ENCODE measurements around the gene GPATCH4.

Gene GPATCH4

DNA sequence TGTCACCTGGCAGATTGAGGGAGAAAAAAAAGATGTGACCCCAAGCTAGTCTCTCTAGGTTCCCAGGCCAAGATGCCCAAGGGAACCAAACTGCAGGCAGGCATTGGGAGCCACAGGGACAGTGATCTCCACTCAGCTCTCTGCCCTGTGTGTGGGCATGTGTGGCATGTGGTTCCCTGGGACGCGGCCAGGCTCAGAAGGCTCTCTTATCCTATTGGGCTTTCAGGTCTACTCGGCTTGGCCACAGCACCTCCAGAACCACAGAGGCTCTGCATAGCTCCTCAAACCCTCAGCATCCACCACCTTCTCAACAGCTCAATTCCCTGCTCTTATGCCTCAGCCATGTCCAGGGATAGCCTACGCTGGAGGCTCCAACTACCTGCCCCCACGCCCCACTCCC, 50.9 kb downstream of the GPATCH4 start:
- no peak overlapping the region for H3K4me3 ChIP-seq (ENCODE audit: low read length)
- H3K27ac ChIP-seq (ENCODE audit: low read length) = no peak overlapping the region
- no peaks in the 10 kb centered on the region for H3K4me1 ChIP-seq (ENCODE audit: control insufficient read depth, insufficient read depth, low read length)
- peaks cover 20% of the 10 kb centered on the region for H3K36me3 ChIP-seq (ENCODE audit: control insufficient read depth, insufficient read depth, low read length)
- H3K9me3 ChIP-seq (ENCODE audit: control insufficient read depth, insufficient read depth, low read length) = no peaks in the 10 kb centered on the region
- no CpG with 5 or more reads among the region's 5 CpGs for WGBS (ENCODE audit: insufficient coverage, insufficient read length)
- H3K27me3 ChIP-seq (ENCODE audit: control insufficient read depth, insufficient read depth, low read length) = no peaks in the 10 kb centered on the region
- DNase-seq (ENCODE audit: low read depth, low spot score) = no peak

DNA sequence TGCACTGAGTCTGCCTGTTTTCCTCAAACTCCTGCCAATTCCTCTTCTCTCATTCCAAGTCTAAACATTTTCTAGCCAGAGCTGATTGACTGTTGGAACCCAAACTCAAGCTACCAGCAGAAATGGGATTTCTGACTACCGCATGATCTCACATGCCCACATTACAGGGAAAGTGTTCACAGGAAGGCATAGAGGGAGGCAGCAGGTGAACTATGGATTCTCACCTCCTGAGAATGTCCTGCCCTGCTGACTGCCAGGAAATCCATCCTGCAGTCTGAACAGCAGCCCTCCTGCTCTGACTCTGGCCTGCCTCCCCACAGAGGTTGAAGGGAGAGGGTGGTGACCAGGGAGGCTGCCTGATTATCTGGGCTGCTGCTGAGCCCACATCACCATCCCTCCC, 51.4 kb downstream of the GPATCH4 start:
- no peaks in the 10 kb centered on the region for H3K27me3 ChIP-seq (ENCODE audit: control insufficient read depth, insufficient read depth, low read length)

DNA sequence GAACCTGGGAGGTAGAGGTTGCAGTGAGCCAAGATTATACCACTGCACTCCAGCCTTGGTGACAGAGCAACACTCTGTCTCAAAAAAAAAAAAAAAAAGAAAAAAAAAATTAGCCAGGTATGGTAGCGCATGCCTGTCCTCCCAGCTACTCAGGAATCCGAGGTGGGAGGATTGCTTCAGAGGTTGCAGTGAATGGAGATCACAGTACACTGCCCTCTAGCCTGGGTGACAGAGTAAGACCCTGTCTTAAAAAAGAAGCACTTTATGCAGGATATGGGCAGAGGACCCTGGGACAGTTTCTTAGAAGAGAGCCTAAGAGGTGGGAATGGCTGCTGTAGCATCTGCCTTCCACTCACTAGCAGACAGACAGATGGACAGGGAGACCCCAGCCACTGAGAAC, 51.9 kb downstream of the GPATCH4 start:
- Histone ChIP-seq H3K9me3 (ENCODE audit: control insufficient read depth, insufficient read depth, low read length) (no peaks in the 10 kb centered on the region), H3K36me3 (ENCODE audit: control insufficient read depth, insufficient read depth, low read length) (peaks cover 20% of the 10 kb centered on the region), H3K4me3 (ENCODE audit: low read length) (no peak overlapping the region), H3K4me1 (ENCODE audit: control insufficient read depth, insufficient read depth, low read length) (no peaks in the 10 kb centered on the region), H3K27ac (ENCODE audit: low read length) (no peak overlapping the region), H3K27me3 (ENCODE audit: control insufficient read depth, insufficient read depth, low read length) (no peaks in the 10 kb centered on the region)
- WGBS (ENCODE audit: insufficient coverage, insufficient read length) = no CpG with 5 or more reads among the region's 2 CpGs
- no peak for DNase-seq (ENCODE audit: low read depth, low spot score)

More for the DNA sequence above, 51.4 kb downstream of the GPATCH4 start:
- no peak overlapping the region for H3K27ac ChIP-seq (ENCODE audit: low read length)
- WGBS (ENCODE audit: insufficient coverage, insufficient read length) = no CpG with 5 or more reads among the region's 1 CpG
- DNase-seq (ENCODE audit: low read depth, low spot score) = no peak
- H3K9me3 ChIP-seq (ENCODE audit: control insufficient read depth, insufficient read depth, low read length) = no peaks in the 10 kb centered on the region
- no peak overlapping the region for H3K4me3 ChIP-seq (ENCODE audit: low read length)
- H3K36me3 ChIP-seq (ENCODE audit: control insufficient read depth, insufficient read depth, low read length) = peaks cover 20% of the 10 kb centered on the region
- no peaks in the 10 kb centered on the region for H3K4me1 ChIP-seq (ENCODE audit: control insufficient read depth, insufficient read depth, low read length)

DNA sequence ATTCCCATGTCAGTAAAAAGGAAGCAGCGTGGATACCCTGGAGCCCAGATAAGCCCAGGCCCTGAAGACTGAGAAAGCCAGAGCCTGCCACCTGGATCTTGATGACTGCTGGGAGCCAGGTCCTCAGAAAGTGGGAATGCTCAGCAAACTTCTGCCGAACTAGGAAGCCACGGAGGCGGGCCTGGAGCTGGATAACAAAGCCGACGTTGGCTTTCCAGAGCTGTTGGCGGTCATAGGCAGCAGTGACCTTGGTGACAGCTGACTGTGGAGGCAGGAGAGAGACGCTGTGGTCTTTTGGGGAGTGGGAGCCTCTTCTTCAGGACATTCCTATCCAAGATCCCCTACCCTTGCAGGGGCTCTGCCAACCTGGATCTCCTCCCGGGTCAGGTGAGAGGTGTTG, 53.3 kb downstream of the GPATCH4 start:
- peaks cover 20% of the 10 kb centered on the region for H3K36me3 ChIP-seq (ENCODE audit: control insufficient read depth, insufficient read depth, low read length)
- WGBS (ENCODE audit: insufficient coverage, insufficient read length) = no CpG with 5 or more reads among the region's 9 CpGs
- DNase-seq (ENCODE audit: low read depth, low spot score) = no peak

DNA sequence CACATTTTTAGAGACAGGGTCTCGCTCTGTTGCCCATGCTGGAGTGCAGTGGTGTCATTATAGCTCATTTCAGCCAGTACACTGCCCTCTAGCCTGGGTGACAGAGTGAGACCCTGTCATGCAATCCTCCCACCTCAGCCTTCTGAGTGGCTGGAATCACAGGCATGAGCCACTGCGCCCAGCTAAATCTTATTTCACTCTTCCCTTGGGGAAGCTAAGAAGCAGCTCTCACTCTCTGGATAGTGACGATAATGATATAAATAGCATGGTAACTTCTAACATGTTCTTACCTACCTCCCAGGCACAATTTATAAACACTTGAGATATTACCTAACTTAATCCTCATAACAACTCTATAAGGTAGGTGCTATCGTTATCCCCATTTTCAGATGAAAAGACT, 53.8 kb downstream of the GPATCH4 start:
- Histone ChIP-seq H3K36me3 (ENCODE audit: control insufficient read depth, insufficient read depth, low read length) (peaks cover 20% of the 10 kb centered on the region), H3K4me1 (ENCODE audit: control insufficient read depth, insufficient read depth, low read length) (no peaks in the 10 kb centered on the region), H3K4me3 (ENCODE audit: low read length) (no peak overlapping the region), H3K27me3 (ENCODE audit: control insufficient read depth, insufficient read depth, low read length) (no peaks in the 10 kb centered on the region), H3K27ac (ENCODE audit: low read length) (no peak overlapping the region), H3K9me3 (ENCODE audit: control insufficient read depth, insufficient read depth, low read length) (no peaks in the 10 kb centered on the region)
- no CpG with 5 or more reads among the region's 4 CpGs for WGBS (ENCODE audit: insufficient coverage, insufficient read length)
- DNase-seq (ENCODE audit: low read depth, low spot score) = no peak

More for the DNA sequence above, 53.3 kb downstream of the GPATCH4 start:
- Histone ChIP-seq H3K4me1 (ENCODE audit: control insufficient read depth, insufficient read depth, low read length) (no peaks in the 10 kb centered on the region), H3K9me3 (ENCODE audit: control insufficient read depth, insufficient read depth, low read length) (no peaks in the 10 kb centered on the region), H3K27ac (ENCODE audit: low read length) (no peak overlapping the region), H3K4me3 (ENCODE audit: low read length) (no peak overlapping the region), H3K27me3 (ENCODE audit: control insufficient read depth, insufficient read depth, low read length) (no peaks in the 10 kb centered on the region)

DNA sequence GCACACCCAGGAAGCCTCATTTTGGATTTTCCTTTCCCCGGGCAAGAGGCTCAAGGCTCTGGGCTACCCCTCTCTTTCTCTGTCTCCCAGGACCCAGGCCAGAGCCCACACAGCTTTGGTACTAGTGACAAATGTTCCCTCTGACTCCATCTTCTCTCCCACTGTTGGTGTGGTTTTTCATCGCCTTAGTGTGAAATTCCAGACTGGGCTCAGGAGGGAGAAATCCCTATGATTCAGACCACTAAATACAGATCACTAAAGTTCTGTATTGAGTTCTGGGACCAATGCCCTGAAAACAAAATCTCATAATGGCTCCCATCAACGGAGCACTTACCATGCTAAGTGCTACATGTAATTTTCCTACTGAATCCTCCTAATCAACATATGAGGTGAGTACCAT, 55.0 kb downstream of the GPATCH4 start:
- no peak overlapping the region for H3K4me3 ChIP-seq (ENCODE audit: low read length)
- H3K9me3 ChIP-seq (ENCODE audit: control insufficient read depth, insufficient read depth, low read length) = no peaks in the 10 kb centered on the region
- no peak for DNase-seq (ENCODE audit: low read depth, low spot score)
- no peaks in the 10 kb centered on the region for H3K4me1 ChIP-seq (ENCODE audit: control insufficient read depth, insufficient read depth, low read length)
- H3K27ac ChIP-seq (ENCODE audit: low read length) = no peak overlapping the region
- peaks cover 18% of the 10 kb centered on the region for H3K36me3 ChIP-seq (ENCODE audit: control insufficient read depth, insufficient read depth, low read length)
- no CpG with 5 or more reads among the region's 3 CpGs for WGBS (ENCODE audit: insufficient coverage, insufficient read length)
- H3K27me3 ChIP-seq (ENCODE audit: control insufficient read depth, insufficient read depth, low read length) = no peaks in the 10 kb centered on the region

DNA sequence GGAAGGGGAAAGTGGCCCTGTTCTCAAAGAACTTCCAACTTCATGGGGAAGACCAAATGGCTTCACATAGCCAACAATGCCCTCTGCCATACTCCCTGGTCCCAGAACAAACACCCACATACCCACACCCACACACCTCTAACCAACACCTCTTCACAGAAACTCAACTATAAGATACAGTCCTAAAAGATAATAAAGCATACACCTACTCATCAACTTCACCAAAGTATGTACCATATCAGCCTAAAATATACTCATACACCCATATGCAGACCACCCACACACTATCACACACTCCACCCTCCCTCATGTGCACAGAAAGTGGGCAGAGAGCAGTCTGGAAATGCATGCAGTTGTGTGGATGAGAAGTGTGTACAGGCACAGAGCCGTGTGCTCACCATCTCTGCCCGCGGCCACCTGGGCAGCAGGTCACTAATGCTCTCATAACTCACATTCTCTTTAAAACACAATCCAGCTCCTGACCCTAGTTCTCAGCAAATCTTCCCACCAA, 56.6 kb downstream of the GPATCH4 start:
- no peak overlapping the region for H3K4me3 ChIP-seq (ENCODE audit: low read length)
- no peaks in the 10 kb centered on the region for H3K27me3 ChIP-seq (ENCODE audit: control insufficient read depth, insufficient read depth, low read length)
- no peaks in the 10 kb centered on the region for H3K4me1 ChIP-seq (ENCODE audit: control insufficient read depth, insufficient read depth, low read length)
- peaks cover 14% of the 10 kb centered on the region; the same call in 1 of the 2 replicates for H3K36me3 ChIP-seq (ENCODE audit: control insufficient read depth, insufficient read depth, low read length)
- H3K27ac ChIP-seq (ENCODE audit: low read length) = no peak overlapping the region
- no peaks in the 10 kb centered on the region for H3K9me3 ChIP-seq (ENCODE audit: control insufficient read depth, insufficient read depth, low read length)
- DNase-seq (ENCODE audit: low read depth, low spot score) = no peak
- no CpG with 5 or more reads among the region's 3 CpGs for WGBS (ENCODE audit: insufficient coverage, insufficient read length)
